ENCODE data around the gene GAST. TPM values are rescaled to one million over a fixed set of nuclear protein-coding genes. Genes with fewer than 3 reads are reported as not detected.

Gene GAST
- total and polyA plus RNA-seq, 2 of the 4 experiments (the other 2 are of a cell fraction), result not detected

GRCh38 chr17:41707803-41708669, 4.1 kb upstream of the GAST start:
- no peak overlapping the region for H2AFZ ChIP-seq (replicated peaks; ENCODE audit: low read length, poor library complexity)
- intact Hi-C loops (cut with micrococcal nuclease) (no loop called here), dilution Hi-C loops (cut with HindIII; ENCODE audit: low sequenced_read_pairs, unreplicated experiment) (no loop called here), in situ Hi-C loops (cut with MboI; ENCODE audit: low sequenced_read_pairs) (no loop called here)
- H2BK15ac ChIP-seq (ENCODE audit: low read depth, low read length), result no peak overlapping the region
- BruUV-seq (replicated peaks), result no TSS peak
- H3K9ac ChIP-seq (ENCODE audit: low read depth, low read length), result no peak overlapping the region
- no peaks in the 10 kb centered on the region for H3K36me3 ChIP-seq (ENCODE audit: control insufficient read depth, insufficient read depth, low read length)
- H3K4me3 ChIP-seq (ENCODE audit: insufficient read depth, low read depth, low read length), result no peak overlapping the region
- H3K27ac ChIP-seq (ENCODE audit: insufficient read depth, low read length), result no peak overlapping the region
- H3K18ac ChIP-seq (ENCODE audit: low read depth, low read length), result no peak overlapping the region
- H3K4me1 ChIP-seq (ENCODE audit: control insufficient read depth, insufficient read depth, low read length), result peaks cover 4% of the 10 kb centered on the region; the same call in 1 of the 2 replicates
- H3K23ac ChIP-seq (ENCODE audit: low read depth, low read length), result no peak overlapping the region
- H2BK20ac ChIP-seq (ENCODE audit: low read depth, low read length), result no peak overlapping the region
- no peak overlapping the region for H3K4me2 ChIP-seq (ENCODE audit: low read depth, low read length)
- POLR2A ChIA-PET (ENCODE audit: unreplicated experiment), result interaction anchor here (0.6 to 1.1 kb wide), 3 partner anchors 14 to 129 kb away, joined by 3 to 12 read pairs (median 5); no protein-coding TSS in a partner anchor
- no peaks in the 10 kb centered on the region for H4K20me1 ChIP-seq (ENCODE audit: insufficient read depth, low read length)
- no peak overlapping the region for H3K56ac ChIP-seq (ENCODE audit: extremely low read depth, insufficient read depth, low read length)
- DNase-seq (no peak), ATAC-seq (ENCODE audit: low read depth) (no peak)
- H3K14ac ChIP-seq (replicated peaks; ENCODE audit: low read depth, low read length), result no peak overlapping the region
- H3K27me3 ChIP-seq (ENCODE audit: control insufficient read depth, insufficient read depth, low read length), result peaks cover 9% of the 10 kb centered on the region; the same call in 1 of the 2 replicates
- TF ChIP-seq SMC3 (IDR thresholded peaks at IDR 0.05; ENCODE audit: low read depth, low read length) (no peak), CTCF (conservative IDR thresholded peaks at IDR 0.05; ENCODE audit: low read depth, low read length) (no peak), ELK1 (IDR thresholded peaks at IDR 0.05; ENCODE audit: borderline replicate concordance, low read depth, low read length) (no peak), MAFK (IDR thresholded peaks at IDR 0.05; ENCODE audit: low read depth, low read length) (no peak)
- H2AK5ac ChIP-seq (ENCODE audit: low read depth, low read length), result no peak overlapping the region; the same call in 1 of the 2 replicates
- H3K9me1 ChIP-seq (ENCODE audit: insufficient read depth, low read length), result peaks cover 5% of the 10 kb centered on the region; the same call in 1 of the 2 replicates
- WGBS, 2 experiments (ENCODE audit: extremely low coverage in 2 of 2, insufficient read length in 1 of 2), result 74% methylated on average over 4 of the region's 10 CpGs; no CpG with 5 or more reads in 1 of the 2 experiments
- H2BK120ac ChIP-seq (ENCODE audit: low read depth, low read length), result no peak overlapping the region
- H3K9me3 ChIP-seq (ENCODE audit: control insufficient read depth, insufficient read depth, low read length), result no peaks in the 10 kb centered on the region
- no peak overlapping the region for H4K8ac ChIP-seq (ENCODE audit: low read depth in 2 of 2, low read length in 2 of 2)
- no peak overlapping the region for H4K5ac ChIP-seq (ENCODE audit: low read depth, low read length)
- no peaks in the 10 kb centered on the region for H3K79me1 ChIP-seq (ENCODE audit: low read depth in 1 of 2, low read length in 2 of 2)
- no peak overlapping the region for H4K91ac ChIP-seq (ENCODE audit: insufficient read depth, low read depth, low read length)
- no peak overlapping the region for H2BK5ac ChIP-seq (ENCODE audit: low read depth, low read length, poor library complexity, severe bottlenecking)
- CTCF ChIA-PET, result no interaction called here
- no peak overlapping the region for H3K4ac ChIP-seq (ENCODE audit: low read depth, low read length)
- no peak overlapping the region for H2AK9ac ChIP-seq (replicated peaks; ENCODE audit: low read depth, low read length, poor library complexity)
